MG63 (cell line): ENCODE results near the gene EEF2K. TPM values are rescaled to one million over a fixed set of nuclear protein-coding genes. Genes with fewer than 3 reads are reported as not detected.

ENCODE experiments used
- DNase-seq: peaks from one replicate; pipeline ENCODE4 v3.0.0-alpha.2; 2020
- H3K27me3 ChIP-seq: fragments of 250-450 bp; sonication (Bioruptor Pico); 2 replicates; pipeline ENCODE4 v1.5.1; 2020; ENCODE audit warnings: mild to moderate bottlenecking, moderate library complexity
- H3K36me3 ChIP-seq: fragments of 250-450 bp; sonication (Bioruptor Pico); 2 replicates; pipeline ENCODE4 v1.5.1; 2020; ENCODE audit warnings: mild to moderate bottlenecking, moderate library complexity
- H3K4me3 ChIP-seq: fragments of 250-450 bp; sonication (Bioruptor Pico); 2 replicates; pipeline ENCODE4 v1.5.1; 2020; ENCODE audit warnings: mild to moderate bottlenecking, moderate library complexity
- H3K9me3 ChIP-seq: fragments of 250-450 bp; sonication (Bioruptor Pico); 2 replicates; pipeline ENCODE4 v1.5.1; 2020; ENCODE audit warnings: mild to moderate bottlenecking, moderate library complexity
- total RNA-seq: library from RNA; depleted of rRNA; stranded (reverse); fragments of >200 nt; shearing (Covaris generic); gene quantifications from 2 replicates; pipeline ENCODE4 v1.2.3, GENCODE V29; 2014; ENCODE audit warnings: low replicate concordance

The EEF2K gene
- total RNA-seq, 1 experiment from 2014 or later: 27.1 TPM

GRCh38 chr16:22323959-22324786, 118.1 kb downstream of the EEF2K start:
- Histone ChIP-seq H3K27me3 (no peaks in the 10 kb centered on the region), H3K9me3 (no peaks in the 10 kb centered on the region), H3K4me3 (no peak overlapping the region), H3K36me3 (peaks cover 95% of the 10 kb centered on the region)
- DNase-seq: no peak

DNA sequence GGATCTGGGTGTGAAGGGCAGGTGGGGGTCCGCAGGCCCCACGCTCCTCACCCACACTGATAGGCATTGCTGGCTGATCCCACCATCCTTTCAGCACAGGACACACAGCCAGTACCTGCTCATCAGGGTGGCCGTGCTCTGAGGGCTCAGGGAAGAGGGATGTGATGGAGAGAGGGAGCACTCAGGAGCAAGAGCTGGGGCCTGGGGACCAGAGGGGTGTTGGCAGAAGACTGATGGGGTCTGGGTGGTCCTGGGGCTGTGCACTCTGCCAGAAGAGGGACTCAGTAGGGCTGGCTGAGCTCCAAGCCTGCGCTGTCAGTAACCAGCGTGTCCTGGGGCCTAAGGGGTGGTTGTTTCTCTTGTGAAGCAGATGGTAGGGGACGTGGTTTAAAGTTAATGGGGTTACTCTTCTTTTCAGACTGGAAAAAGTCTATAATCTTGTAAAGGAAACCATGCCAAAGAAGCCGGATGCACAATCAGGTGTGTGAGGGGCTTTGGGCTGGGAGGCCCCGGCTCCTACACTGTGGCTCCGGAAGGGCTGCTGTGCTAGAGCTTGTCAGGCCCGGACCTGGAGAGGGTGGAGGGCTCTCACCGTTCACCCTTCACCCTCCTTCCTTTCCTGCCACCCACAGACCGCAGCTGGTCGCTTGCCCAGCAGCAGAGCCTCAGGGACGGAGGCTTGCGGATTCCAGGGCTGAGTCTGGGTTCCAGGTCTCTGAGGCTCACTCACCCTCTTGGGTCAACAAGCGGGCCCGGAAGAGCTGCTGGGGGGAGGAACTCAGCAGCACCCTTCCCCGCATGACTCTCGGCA, 118.9 kb downstream of the EEF2K start:
- Histone ChIP-seq H3K4me3 (no peak overlapping the region), H3K27me3 (no peaks in the 10 kb centered on the region), H3K9me3 (no peaks in the 10 kb centered on the region), H3K36me3 (peaks cover 90% of the 10 kb centered on the region)
- no peak for DNase-seq

DNA sequence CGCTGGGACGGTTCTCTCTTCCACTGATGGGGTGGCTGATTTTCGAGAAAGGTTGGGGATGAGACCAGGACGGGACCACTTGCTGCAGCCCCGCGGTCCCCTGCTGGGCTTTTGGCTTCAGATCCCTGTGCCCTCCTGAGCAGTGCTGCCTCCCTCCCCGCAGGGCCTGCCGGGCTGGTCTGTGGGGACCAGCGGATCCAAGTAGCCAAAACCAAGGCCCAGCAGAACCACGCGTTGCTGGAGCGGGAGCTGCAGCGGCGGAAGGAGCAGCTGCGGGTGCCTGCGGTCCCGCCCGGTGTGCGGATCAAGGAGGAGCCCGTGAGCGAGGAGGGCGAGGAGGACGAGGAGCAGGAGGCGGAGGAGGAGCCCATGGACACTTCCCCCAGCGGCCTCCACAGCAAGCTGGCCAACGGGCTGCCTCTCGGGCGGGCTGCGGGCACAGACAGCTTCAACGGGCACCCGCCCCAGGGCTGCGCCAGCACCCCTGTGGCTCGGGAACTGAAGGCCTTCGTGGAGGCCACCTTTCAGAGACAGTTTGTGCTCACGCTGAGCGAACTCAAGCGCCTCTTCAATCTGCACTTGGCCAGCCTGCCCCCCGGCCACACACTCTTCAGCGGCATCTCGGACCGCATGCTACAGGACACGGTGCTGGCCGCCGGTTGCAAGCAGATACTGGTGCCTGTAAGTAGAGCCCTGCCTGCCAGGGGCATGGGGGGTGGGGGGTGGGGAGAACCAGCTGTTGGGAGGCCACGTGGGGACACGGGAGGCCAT, 119.7 kb downstream of the EEF2K start:
- peaks cover 90% of the 10 kb centered on the region for H3K36me3 ChIP-seq
- no peak for DNase-seq

GRCh38 chr16:22326369-22326652, 120.2 kb downstream of the EEF2K start:
- Histone ChIP-seq H3K9me3 (no peaks in the 10 kb centered on the region), H3K4me3 (no peak overlapping the region), H3K27me3 (no peaks in the 10 kb centered on the region), H3K36me3 (peaks cover 88% of the 10 kb centered on the region)
- no peak for DNase-seq

More for the DNA sequence above, 119.7 kb downstream of the EEF2K start:
- Histone ChIP-seq H3K4me3 (no peak overlapping the region), H3K9me3 (no peaks in the 10 kb centered on the region), H3K27me3 (no peaks in the 10 kb centered on the region)

- H3K9me3 ChIP-seq: no peaks in the 10 kb centered on the region
- no peak for DNase-seq
- no peak overlapping the region for H3K4me3 ChIP-seq
- peaks cover 88% of the 10 kb centered on the region for H3K36me3 ChIP-seq
- no peaks in the 10 kb centered on the region for H3K27me3 ChIP-seq
Observed at GRCh38 chr16:22326771-22327445, 120.8 kb downstream of the EEF2K start.

DNA sequence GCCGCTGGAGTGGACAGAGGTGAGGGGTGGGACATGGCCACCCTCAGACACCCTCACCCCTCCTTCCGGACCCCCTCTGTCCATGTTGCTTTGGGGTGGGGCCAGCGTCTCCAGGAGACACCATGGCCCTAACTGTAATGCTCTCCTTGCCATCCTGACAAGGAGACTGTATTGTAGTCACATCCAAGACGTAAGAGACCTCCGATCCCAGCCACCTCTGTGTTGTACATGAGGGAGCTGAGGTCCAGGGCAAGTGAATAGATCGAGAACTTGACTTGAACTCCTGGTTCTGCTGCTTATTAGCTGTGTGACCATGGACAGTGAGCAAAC, 121.3 kb downstream of the EEF2K start:
- H3K36me3 ChIP-seq: peaks cover 88% of the 10 kb centered on the region

GRCh38 chr16:22328081-22328725, 122.1 kb downstream of the EEF2K start:
- DNase-seq: no peak
- H3K36me3 ChIP-seq: peaks cover 86% of the 10 kb centered on the region
- H3K4me3 ChIP-seq: no peak overlapping the region
- no peaks in the 10 kb centered on the region for H3K27me3 ChIP-seq
- no peaks in the 10 kb centered on the region for H3K9me3 ChIP-seq

More for the DNA sequence above, 121.3 kb downstream of the EEF2K start:
- H3K27me3 ChIP-seq: no peaks in the 10 kb centered on the region
- no peak for DNase-seq
- H3K4me3 ChIP-seq: no peak overlapping the region
- no peaks in the 10 kb centered on the region for H3K9me3 ChIP-seq

DNA sequence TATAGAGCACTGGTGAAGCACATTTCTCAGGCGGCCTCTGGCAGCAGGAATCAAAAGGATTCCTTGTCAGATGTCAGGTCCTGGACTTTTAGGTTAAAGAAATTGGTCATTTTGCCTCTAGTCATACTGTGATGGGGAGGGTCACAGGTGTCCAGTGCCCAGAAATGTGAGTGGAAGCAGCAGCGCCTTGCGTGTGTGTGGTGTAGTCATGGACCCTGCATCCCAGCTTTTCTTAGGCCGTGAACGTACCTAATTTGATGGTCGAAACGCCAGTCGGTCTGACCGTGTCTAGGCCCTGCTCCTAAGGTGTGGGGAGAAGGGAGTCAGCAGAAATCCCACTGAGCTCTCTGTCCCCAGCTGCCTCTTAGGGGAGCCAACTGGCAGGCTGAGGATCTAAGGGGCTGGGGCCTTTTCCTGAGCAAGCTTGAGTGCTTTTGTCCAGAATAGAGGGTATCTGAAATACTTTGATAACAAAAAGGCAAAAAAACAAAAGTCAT, 123.2 kb downstream of the EEF2K start:
- peaks cover 88% of the 10 kb centered on the region for H3K36me3 ChIP-seq
- no peaks in the 10 kb centered on the region for H3K9me3 ChIP-seq
- H3K27me3 ChIP-seq: no peaks in the 10 kb centered on the region
- no peak for DNase-seq
- H3K4me3 ChIP-seq: no peak overlapping the region

- H3K27me3 ChIP-seq: no peaks in the 10 kb centered on the region
- peaks cover 88% of the 10 kb centered on the region for H3K36me3 ChIP-seq
- DNase-seq: no peak
- H3K9me3 ChIP-seq: no peaks in the 10 kb centered on the region
- H3K4me3 ChIP-seq: no peak overlapping the region
Observed at GRCh38 chr16:22330326-22330725, 124.2 kb downstream of the EEF2K start.

DNA sequence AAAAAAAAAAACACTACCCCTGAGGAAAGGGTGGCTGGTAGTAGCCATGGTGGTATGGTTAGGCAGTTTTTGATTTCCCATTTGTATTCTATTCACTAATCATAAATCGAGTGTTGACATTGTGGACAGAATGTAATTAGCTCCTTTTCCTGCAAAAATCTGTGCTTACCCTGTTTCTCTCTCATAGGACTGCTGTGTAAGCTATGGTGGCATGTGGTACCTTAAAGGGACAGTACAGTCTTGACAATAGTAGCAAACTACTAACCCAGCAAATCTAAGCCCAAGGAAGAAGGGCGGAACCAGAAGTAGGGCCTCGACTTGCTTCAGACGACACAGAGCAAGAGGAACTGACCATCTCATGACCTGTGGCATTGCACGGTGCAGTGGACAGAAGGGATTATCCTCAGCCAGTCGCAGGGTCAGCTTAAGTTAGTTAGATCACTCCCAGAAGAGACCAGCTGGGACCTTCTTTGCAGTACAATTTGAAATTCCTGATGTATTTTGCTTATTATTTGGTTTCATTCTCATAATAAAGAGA, 127.4 kb downstream of the EEF2K start:
- DNase-seq: no peak
- peaks cover 13% of the 10 kb centered on the region for H3K9me3 ChIP-seq
- peaks cover 86% of the 10 kb centered on the region for H3K36me3 ChIP-seq
- no peak overlapping the region for H3K4me3 ChIP-seq
- H3K27me3 ChIP-seq: no peaks in the 10 kb centered on the region

DNA sequence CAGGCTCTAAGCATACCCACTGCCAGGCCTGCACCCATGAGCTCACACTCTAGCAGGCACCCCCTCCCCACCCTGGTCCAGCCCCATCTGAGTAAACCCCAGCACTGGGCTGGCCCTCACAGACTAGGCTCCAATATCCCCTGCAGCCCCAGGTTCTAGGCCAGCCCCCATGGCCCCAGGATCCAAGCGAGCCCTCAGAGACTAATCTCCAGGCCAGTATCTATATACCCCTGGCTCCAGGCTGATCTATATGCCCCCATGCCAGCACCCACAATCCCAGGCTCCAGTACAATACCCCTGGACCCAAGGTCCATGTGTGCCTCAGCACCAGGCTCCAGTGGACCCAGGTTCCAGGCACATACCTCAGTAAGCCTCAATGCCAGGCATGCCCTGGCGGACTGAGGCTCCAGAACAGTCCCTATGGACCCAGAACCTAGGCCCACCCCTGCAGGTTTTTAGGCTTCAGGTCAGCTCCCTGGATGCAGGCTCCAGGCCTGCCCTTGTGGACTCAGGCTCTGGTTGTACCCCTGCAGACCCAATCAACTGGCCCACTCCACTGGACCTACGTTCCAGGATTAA, 129.7 kb downstream of the EEF2K start:
- H3K4me3 ChIP-seq: no peak overlapping the region
- peaks cover 19% of the 10 kb centered on the region for H3K9me3 ChIP-seq
- DNase-seq: no peak
- peaks cover 74% of the 10 kb centered on the region for H3K36me3 ChIP-seq
- no peaks in the 10 kb centered on the region for H3K27me3 ChIP-seq

- H3K36me3 ChIP-seq: peaks cover 73% of the 10 kb centered on the region
- no peak overlapping the region for H3K4me3 ChIP-seq
- H3K27me3 ChIP-seq: no peaks in the 10 kb centered on the region
- no peak for DNase-seq
- H3K9me3 ChIP-seq: peaks cover 24% of the 10 kb centered on the region
Observed at GRCh38 chr16:22336581-22336980, 130.5 kb downstream of the EEF2K start.

DNA sequence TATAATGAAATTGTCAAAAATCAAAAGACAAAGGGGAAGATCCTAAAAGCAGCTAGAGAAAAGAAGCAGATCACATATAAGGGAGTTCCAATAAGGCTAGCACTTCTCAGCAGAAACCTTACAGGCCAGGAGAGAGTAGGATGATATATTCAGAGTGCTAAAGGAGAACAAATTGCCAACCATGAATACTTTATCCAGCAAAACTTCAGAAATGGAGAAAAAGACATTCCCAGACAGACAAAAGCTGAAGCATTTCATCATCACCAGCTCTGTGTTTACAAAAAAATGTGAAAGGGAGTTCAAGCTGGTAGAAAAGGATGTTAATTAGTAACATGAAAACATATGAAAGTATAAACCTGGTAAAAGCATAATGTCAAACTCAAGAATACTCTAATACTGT, 131.0 kb downstream of the EEF2K start:
- H3K9me3 ChIP-seq: peaks cover 24% of the 10 kb centered on the region
- DNase-seq: no peak
- peaks cover 72% of the 10 kb centered on the region for H3K36me3 ChIP-seq
- no peaks in the 10 kb centered on the region for H3K27me3 ChIP-seq
- no peak overlapping the region for H3K4me3 ChIP-seq

DNA sequence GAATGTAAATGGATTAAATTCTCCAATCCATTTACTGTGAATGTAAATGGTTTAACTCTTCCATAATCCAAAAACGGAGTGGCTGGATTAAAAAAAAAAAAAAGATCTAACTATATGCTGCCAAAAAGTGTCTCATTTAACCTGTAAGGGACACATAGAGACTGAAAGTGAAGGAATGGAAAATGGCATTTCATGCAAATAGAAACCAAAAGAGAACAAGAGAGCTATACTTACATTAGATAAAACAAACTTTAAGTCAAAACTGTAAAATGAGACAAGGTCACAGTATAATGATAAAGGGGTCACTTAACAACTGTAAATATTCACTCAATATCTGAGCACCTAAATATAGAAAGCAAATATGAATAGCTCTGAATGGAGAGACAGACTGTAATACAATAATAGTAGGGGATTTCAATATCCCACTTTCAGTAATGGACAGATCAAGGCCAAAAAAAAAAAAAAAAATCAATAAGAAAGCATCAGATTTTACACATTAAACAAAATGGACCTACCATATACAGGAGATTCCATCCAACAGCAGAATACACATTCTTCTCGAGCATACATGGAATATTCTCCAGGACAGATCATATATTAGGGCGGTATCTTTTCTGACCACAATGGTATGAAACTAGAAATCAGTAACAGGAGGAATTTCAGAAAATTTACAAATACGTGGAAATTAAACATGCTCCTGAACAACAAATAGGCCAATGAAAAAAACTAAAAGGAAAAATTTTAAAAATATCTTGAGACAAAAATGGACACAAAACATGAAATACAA, 132.0 kb downstream of the EEF2K start:
- no peak for DNase-seq
- Histone ChIP-seq H3K9me3 (peaks cover 26% of the 10 kb centered on the region), H3K36me3 (peaks cover 73% of the 10 kb centered on the region), H3K4me3 (no peak overlapping the region), H3K27me3 (no peaks in the 10 kb centered on the region)
